Activated CD8-positive, alpha-beta memory T cell treated with anti-CD3 and anti-CD28 coated beads, Interleukin-2, amount 50 U/mL, for 24 hours (primary cell): Measurements from ENCODE around the gene PMP22.
"Not testable (repeated sequence)": the region's sequence is repeated elsewhere in the genome, so short reads cannot be mapped to it uniquely, and the experiment has no call there.

ENCODE experiments used
- DNase-seq: peaks from one replicate; pipeline ENCODE4 v3.0.0-alpha.2; 2020; ENCODE audit errors: extremely low read depth

The PMP22 gene

GRCh38 chr17:15255713-15256454, 9.2 kb downstream of the PMP22 start:
- no peak for DNase-seq

DNA sequence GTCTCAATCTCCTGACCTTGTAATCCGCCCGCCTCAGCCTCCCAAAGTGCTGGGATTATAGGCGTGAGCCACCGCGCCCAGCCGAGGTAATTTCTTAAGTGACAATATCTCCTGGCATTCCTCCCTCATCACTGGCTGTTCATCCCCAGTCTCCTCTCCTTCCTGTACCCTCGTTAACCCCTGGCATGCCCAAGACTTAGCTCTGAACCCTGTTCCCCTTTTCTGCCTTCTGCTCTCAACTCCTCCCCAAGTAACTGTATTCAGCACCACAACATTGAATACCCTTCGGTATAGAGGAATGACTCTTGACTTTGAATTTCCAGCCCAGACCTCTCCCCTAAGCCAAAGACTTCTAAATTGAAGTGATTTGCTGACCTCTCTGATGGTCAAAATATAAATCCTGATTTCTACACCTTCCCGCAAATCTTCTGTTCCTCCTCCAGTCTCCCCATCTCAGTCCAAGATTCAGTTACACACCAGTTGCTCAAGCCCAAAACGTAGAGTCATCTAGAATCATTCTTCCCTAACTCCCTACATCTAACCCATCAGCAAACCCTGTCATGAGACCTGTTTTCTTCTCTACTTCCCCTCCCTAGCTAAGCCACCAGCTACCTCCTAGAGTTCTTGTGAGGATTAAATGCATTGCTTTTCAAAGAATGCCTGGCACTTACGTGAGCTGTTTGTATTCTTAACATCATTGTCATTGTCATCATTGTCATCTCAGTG, 14.8 kb downstream of the PMP22 start:
- DNase-seq, result no peak

GRCh38 chr17:15249487-15249886, 15.6 kb downstream of the PMP22 start:
- DNase-seq, result no peak

DNA sequence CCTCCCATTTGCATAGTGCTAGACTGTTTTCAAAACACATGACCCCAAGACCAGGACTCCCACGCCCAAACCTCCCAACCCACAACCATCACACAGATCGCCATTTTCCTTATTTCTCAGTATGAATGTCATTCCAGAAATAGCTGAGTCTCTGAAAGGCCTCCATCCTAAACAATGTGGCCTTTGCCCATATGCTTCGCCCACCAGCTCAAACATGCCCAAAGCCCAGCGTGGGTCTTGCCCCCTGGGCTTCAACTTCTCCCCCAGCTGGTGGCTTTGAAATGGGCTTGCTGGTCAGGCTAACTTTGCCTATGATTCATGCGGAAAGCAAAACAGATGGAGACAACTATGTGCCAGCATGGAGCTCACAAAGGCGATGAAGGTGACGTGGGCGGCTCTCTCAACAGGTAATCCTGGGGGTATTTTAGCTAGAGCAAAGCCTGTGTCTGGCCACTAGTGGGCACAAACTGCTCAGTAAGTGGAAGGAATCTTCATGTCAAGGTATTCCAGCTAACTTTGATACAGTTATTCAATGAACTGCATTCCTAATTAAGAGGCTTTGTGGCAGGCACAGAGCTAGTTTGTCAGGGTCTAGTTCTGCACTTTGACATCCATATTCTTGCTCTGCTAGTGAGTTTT, 17.1 kb downstream of the PMP22 start:
- no peak for DNase-seq

GRCh38 chr17:15245054-15245453, 20.1 kb downstream of the PMP22 start:
- DNase-seq, result no peak

DNA sequence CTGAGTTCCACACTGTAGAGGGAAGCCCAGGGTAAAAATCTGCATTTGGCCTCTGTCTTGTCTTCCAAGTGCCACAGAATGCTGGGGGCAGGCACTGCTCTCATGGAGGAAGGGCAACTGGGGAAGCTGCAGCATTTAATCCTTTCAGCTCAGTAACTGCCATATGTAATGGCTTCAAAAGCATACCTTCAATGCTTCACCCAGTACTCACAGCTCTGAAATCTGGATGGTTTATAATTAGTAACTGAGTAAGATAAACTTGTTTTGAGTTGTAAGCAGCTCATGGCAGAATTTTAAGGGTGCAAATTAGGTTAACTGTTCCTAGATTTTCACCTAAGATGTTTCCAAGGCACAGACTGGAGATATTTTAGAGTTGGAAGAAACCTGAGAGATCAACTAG, 24.5 kb downstream of the PMP22 start:
- no peak for DNase-seq

- DNase-seq, result no peak
Observed at GRCh38 chr17:15239491-15239890, 25.6 kb downstream of the PMP22 start.

DNA sequence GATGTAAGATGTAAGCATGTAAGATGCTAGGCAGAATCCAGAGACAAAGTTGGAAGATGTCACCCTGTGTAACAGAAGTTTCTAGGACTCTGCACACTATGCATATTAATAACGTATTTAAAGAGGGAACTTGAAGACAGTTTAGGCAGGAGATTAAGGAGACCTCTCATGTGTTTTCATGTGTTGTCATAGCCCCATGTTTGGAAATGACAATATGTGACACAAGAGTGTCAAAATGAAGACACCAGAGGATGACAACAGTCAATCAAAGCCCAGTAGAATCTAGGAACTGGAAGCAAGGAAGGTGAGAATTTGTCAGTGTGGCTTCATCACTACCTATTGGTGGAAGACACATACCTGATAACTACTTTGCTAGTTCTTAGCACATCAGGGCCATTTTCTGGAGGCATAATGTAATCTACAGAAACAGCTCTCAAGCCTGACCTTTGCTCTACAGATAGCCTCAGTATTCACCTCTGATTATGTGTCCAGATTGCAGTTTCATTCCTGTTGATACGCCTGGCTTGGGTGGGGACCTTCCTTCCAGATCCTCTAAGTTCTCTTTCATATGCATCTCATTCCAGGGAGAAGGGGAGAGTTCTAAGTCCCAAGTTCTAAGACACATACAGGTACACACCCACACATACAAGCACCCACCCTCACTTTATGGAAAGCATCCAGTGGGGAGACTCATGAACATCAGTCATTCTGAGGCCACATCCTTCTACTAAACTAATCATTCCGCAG, 26.3 kb downstream of the PMP22 start:
- DNase-seq, result no peak

- no peak for DNase-seq
Observed at GRCh38 chr17:15238057-15238456, 27.1 kb downstream of the PMP22 start.

DNA sequence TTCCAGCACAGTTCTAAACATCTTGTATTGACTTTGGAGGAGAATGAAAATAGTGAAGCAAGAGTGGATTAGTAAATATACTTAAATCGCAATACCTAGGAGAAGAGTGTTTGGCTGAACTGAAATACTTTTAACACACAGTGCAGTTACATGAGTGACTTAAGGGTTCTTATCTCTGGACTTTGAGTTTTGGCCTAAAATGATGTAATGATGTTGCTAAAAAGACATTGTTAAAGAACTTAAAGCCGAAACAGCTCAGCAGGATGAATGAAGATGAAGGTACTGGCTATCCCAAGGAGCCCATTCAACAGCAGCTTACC, 28.1 kb downstream of the PMP22 start:
- no peak for DNase-seq

DNA sequence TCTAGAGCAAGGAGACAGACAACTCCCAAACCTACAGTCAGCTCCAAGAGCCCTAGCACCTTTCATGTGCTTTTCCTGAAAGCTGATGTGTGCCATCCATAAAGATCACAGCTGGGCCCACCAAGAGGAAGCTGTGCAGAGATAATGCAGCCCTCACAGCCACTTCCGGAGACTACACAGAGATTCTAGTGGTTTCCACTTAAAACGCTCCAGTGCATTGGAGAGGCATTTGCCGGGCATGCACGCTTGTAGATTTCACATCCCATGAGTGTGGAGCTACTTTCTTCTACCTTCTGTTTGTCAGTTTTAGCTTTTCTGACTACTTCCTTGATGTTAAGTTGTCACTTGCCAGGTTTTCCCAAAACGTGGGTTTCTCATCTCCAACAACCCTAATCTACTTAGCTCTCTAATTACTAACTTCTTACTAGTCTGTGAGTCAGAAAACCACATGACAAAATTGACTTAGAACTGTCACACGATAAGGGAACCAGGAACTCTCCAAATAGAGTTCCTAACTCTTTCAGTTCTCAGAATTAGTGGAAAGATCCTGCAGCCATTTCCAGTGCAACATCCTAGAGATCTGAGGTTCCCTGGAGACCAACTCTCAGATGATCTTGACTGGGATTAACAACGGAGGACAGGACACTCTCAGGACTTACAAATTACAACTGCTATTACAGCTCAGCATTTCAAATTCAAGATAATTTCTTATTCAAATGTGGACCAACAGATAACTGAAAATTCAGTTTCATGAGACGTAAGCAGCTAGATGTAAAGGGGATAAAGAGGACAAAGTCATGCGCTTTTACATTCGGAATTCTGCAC, 28.6 kb downstream of the PMP22 start:
- DNase-seq, result no peak

DNA sequence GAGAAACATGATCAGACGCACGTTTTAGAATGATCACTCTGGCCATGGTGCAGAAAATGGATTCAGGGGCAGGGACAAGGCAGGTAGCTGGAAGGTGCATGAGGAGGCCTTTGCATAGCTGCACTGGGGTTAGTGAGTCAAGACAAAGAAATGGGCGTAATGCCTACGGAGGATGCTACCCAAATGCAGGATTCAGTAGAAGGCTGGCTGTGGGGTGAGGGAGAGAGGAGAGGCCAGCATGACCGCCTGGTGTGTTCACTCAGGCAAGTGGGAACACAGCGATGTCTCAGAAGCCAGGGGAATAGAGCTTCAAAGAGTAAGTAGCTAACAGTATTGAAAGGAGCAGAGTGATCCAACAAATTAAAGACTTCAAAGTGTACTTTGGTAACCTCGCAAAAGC, 31.2 kb downstream of the PMP22 start:
- DNase-seq, result no peak

GRCh38 chr17:15233022-15233805, 31.9 kb downstream of the PMP22 start:
- no peak for DNase-seq

- DNase-seq, result no peak
Observed at GRCh38 chr17:15232517-15232915, 32.6 kb downstream of the PMP22 start.

DNA sequence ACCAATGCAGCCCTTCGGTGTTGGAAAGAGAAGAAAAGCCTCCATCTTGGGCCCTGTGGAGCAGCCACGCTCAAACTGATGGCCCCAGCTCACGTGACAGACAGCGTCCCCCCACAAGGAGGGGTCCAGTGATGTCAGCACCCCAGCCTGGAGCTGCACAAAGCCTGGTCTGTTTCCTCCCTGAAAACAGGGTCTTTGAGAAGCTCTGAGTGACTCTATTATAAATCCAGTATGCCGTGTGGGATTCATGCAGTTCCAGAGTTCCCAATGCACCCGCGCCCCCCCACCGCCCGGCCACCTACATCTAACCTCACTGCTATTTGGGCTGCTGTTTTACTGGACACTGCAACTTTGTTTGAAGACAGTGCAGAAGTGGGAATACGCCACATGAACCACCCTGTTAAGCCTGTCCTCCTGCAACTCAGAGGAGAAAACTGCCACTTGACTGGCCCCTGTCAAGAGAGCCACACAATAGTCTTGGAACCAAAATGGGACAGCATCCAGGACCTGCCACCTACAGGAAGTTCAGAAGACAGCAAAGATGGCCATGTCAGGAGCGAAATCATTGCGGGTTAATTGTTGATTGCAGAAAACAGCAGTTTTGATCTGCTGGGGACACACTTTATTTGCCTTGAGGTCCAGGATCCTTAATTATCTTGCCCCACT, 33.1 kb downstream of the PMP22 start:
- DNase-seq, result no peak

DNA sequence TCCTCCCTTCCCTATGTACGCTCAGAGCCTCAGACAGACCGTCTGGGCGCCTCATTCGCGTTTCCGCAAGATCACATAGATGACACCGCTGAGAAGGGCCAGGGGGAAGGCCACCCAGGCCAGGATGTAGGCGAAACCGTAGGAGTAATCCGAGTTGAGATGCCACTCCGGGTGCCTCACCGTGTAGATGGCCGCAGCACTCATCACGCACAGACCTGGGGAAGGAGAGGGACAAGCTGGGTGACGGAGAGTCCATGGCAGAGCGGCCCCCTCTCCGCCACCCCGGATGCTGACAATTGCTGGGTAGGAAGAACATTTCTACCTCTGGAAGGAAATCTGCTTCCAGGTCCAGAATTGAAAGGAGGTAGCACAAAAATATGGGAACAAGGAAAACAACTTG, 34.3 kb downstream of the PMP22 start:
- DNase-seq, result no peak

DNA sequence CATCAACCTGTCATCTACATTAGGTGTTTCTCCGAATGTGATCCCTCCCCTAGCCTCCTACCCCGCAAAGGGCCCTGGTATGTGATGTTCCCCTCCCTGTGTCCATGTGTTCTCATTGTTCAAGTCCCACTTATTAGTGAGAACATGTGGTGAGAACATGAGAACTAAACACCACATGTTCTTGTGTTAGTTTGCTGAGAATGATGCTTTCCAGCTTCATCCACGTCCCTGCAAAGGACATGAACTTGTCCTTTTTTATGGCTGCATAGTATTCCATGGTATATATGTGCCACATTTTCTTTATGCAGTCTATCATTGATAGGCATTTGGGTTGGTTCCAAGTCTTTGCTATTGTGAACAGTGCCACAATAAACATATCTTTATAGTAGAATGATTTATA, 43.3 kb downstream of the PMP22 start:
- DNase-seq, result not testable (repeated sequence)

DNA sequence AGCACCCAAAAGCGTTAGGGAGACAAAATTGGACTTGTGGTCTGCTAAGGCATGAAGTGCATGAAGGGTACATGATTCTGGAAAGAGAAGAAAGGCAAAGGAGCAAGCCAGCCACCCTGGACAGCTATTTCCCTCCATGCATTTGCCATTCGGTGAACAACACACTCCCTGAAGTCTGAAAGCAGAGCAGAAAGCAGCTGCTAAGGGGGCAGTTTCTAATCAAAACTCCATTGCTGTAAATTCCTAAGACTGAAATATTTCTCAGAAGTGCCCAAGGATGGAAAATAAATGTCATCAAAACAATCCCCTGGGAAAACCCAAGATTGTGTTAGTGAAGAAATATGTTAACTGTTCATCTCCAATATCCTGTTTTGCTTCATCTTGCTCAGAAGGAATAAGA, 44.3 kb downstream of the PMP22 start:
- no peak for DNase-seq

- no peak for DNase-seq
Observed at GRCh38 chr17:15216481-15216880, 48.6 kb downstream of the PMP22 start.

- no peak for DNase-seq
Observed at GRCh38 chr17:15213381-15214087, 51.6 kb downstream of the PMP22 start.
